Effector memory CD4-positive, alpha-beta T cell (primary cell): Measurements from ENCODE around the gene RAD21L1.

ENCODE experiments used
- DNase-seq, 3 donors: peaks; one replicate each; pipeline ENCODE4 v3.0.0-alpha.2; 2020
- H3K27ac ChIP-seq: 2 replicates; pipeline ENCODE4 v1.7.0; 2013; ENCODE audit warnings: mild to moderate bottlenecking, low read length, moderate library complexity; ENCODE audit not compliant: insufficient read depth, poor library complexity, severe bottlenecking
- H3K27me3 ChIP-seq: replicated peaks from 2 replicates; pipeline ENCODE4 v1.7.0; 2013; ENCODE audit warnings: mild to moderate bottlenecking, low read length; ENCODE audit not compliant: insufficient read depth, control insufficient read depth, poor library complexity, severe bottlenecking
- H3K36me3 ChIP-seq: 2 replicates; pipeline ENCODE4 v1.7.0; 2013; ENCODE audit warnings: mild to moderate bottlenecking, low read length, moderate library complexity; ENCODE audit not compliant: control insufficient read depth, insufficient read depth
- H3K4me1 ChIP-seq: 2 replicates; pipeline ENCODE4 v1.7.0; 2013; ENCODE audit warnings: low read length, mild to moderate bottlenecking; ENCODE audit not compliant: control insufficient read depth, insufficient read depth, poor library complexity, severe bottlenecking
- H3K4me3 ChIP-seq: 2 replicates; pipeline ENCODE4 v1.7.0; 2013; ENCODE audit warnings: low read length, low read depth, mild to moderate bottlenecking; ENCODE audit not compliant: insufficient read depth, poor library complexity, severe bottlenecking
- H3K9me3 ChIP-seq: 2 replicates; pipeline ENCODE4 v1.7.0; 2013; ENCODE audit warnings: mild to moderate bottlenecking, low read length, moderate library complexity; ENCODE audit not compliant: control insufficient read depth

The RAD21L1 gene

DNA sequence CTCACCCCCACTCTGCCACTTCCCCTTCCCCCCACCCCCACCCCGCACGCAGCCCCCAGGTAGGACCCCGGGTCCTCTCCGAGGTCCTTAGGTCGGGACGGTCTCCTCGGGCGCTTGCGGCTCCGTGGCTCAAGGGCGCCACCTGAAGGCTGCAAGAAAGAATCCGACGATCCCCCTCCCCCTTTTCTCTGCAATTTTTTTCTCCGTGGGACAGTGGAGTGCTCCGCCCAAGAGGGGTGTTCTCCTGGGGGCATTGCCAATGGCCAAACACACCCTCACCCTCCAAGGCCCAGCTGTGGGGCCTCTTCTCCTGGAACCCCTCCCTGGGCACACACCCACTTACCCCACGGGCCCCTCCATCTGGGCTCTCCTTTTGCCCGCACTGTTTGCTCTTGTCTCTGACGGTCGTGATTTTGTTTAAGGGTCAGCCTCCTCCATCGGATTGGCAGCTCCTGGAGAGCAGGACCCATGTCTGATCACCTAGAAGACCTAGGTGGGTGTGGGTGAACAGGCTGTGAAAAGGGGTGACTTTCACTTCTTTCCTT is 40.0 kb upstream of the RAD21L1 start:
- Histone ChIP-seq H3K9me3 (no peaks in the 10 kb centered on the region), H3K36me3 (no peaks in the 10 kb centered on the region), H3K4me3 (no peak overlapping the region), H3K27ac (no peak overlapping the region), H3K27me3 (peaks cover 3% of the 10 kb centered on the region), H3K4me1 (peaks cover 3% of the 10 kb centered on the region)
- DNase-seq = no peak

DNA sequence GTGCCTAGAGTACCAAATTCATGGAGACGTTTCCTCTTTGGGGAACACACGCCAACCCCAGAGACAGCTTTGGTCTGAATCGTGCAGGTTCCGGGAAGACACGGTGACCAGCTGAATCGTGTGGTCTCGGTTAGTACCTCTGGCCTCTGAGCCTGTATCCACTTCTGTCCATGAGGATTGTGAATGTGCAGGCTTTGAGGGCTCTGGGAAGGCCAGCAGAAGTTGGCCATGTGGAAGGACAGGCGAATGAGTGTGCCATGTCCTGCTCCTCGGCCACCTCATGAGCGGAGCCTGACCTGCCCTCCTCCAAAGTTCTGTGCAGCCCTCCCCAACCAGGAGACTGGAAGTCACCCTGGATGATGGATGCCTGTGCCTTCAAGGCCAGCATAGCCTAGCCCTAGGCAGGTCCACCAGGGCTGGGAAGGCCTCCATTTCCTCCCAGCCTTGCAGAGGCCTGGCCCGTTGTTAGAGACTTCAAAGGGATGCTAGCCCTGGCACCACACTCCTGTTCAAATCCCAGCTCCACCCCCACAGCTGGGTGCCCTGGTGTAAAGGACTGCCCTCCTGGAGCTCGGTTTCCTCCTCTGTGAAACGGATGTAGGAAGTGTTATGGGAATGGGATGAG is 39.4 kb upstream of the RAD21L1 start:
- H3K9me3 ChIP-seq = no peaks in the 10 kb centered on the region
- H3K27me3 ChIP-seq = peaks cover 3% of the 10 kb centered on the region
- no peak overlapping the region for H3K4me3 ChIP-seq
- DNase-seq = no peak
- H3K4me1 ChIP-seq = peaks cover 3% of the 10 kb centered on the region
- H3K27ac ChIP-seq = no peak overlapping the region
- H3K36me3 ChIP-seq = no peaks in the 10 kb centered on the region

DNA sequence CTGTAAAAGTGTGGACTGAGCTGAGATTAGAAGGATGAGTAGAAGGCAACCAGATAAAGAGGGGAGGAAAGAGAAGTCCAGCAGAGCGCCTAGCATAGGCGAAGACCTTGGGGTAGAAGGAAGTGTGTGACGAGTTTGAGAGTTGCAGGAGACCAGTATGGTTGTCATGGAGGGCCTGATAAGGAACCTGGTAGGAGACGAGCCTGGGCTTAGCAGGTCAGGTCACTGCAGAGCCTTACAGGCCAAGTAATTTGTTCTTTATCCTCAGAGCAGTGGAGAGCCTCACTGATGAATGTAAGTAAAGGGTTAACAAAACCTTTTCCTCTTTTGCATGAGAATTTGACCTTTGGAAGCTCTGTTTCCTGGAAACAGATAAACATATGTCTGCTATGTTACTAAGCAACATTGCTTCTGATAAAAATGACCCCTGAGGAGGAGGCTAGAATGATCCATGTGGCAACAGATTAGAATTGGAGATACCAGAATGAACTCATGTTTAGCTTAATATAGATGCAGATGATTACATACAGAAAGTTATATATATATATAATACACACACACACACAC is 38.2 kb upstream of the RAD21L1 start:
- peaks cover 3% of the 10 kb centered on the region for H3K27me3 ChIP-seq
- DNase-seq = no peak

DNA sequence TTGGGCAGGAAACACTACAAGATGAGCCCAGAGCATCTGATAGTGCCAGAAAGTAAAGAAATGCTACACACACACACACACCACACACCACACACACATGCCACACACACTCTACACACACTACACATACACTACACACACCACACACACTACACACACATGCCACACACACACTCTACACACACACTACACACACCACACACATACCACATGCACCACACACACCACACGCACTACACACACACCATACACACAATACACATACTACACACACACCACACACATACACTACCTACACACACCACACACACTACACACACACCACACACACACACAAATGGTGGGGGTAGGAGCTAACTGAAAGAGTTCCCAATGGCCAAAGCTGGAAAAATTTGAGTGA is 37.5 kb upstream of the RAD21L1 start:
- Histone ChIP-seq H3K36me3 (no peaks in the 10 kb centered on the region), H3K27ac (no peak overlapping the region), H3K4me1 (peaks cover 3% of the 10 kb centered on the region), H3K9me3 (no peaks in the 10 kb centered on the region), H3K4me3 (no peak overlapping the region), H3K27me3 (peaks cover 3% of the 10 kb centered on the region)
- no peak for DNase-seq

More for the DNA sequence above, 38.2 kb upstream of the RAD21L1 start:
- H3K27ac ChIP-seq = no peak overlapping the region
- H3K4me1 ChIP-seq = peaks cover 3% of the 10 kb centered on the region
- H3K4me3 ChIP-seq = no peak overlapping the region
- H3K9me3 ChIP-seq = no peaks in the 10 kb centered on the region
- no peaks in the 10 kb centered on the region for H3K36me3 ChIP-seq

DNA sequence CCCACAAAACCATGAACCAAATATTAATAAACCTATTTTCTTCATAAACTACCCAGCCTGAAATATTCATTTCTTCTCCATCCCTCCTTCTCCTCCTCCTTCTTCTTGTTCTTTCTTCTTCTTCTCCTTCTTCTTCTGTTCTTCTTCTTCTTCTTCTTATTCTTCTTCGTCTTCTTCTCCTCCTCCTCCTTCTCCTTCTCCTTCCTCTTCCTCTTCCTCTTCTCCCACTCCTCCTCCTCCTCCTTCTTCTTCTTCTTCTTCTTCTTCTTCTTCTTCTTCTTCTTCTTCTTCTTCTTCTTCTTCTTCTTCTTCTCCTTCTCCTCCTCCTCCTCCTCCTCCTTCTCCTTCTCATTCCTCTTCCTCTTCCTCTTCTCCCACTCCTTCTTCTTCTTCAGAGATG is 36.0 kb upstream of the RAD21L1 start:
- H3K9me3 ChIP-seq = no peaks in the 10 kb centered on the region
- DNase-seq = no peak
- no peak overlapping the region for H3K4me3 ChIP-seq
- peaks cover 1% of the 10 kb centered on the region for H3K27me3 ChIP-seq
- H3K36me3 ChIP-seq = no peaks in the 10 kb centered on the region
- H3K4me1 ChIP-seq = peaks cover under 1% of the 10 kb centered on the region
- no peak overlapping the region for H3K27ac ChIP-seq

DNA sequence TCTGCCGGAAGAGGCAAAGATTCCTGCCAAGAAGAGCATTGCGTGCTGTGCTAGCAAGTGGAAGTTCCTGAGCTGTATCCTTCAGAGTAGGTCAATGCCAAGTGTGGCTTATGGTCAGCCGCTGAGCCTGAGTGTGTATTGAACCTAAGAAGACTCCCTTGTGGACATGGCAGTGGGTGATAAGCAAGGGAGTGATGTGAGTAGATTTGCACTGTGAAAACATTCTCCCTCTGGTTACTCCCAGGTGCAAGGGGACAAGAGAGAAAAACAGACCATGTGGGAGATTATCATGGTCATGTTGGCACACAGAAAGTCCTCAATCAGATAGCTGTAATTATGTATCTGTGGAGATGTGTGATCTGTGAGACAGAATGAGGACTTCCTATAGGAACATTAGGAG is 35.0 kb upstream of the RAD21L1 start:
- Histone ChIP-seq H3K27me3 (no peaks in the 10 kb centered on the region), H3K27ac (no peak overlapping the region), H3K4me3 (no peak overlapping the region), H3K36me3 (no peaks in the 10 kb centered on the region), H3K9me3 (no peaks in the 10 kb centered on the region), H3K4me1 (no peaks in the 10 kb centered on the region)
- no peak for DNase-seq

DNA sequence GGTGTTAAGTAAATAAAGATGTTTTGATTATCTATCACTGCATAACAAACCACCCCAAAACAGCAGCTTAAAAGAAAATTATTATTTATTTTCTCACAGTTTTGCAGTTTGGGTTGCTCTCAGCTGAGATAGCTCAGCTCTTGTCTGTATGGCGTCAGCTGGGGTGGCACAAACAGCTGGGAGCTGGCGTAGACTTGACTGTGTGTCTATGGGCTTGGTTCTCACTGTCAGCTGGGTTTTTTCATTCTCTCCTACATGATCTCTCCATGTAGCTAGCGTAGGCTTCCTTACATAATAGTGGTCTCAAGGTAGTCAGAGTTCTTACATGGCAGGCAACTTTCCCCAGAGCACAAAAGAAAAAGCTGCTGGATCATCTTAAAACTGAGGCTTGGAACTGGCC is 34.5 kb upstream of the RAD21L1 start:
- Histone ChIP-seq H3K4me3 (no peak overlapping the region), H3K4me1 (no peaks in the 10 kb centered on the region)

DNA sequence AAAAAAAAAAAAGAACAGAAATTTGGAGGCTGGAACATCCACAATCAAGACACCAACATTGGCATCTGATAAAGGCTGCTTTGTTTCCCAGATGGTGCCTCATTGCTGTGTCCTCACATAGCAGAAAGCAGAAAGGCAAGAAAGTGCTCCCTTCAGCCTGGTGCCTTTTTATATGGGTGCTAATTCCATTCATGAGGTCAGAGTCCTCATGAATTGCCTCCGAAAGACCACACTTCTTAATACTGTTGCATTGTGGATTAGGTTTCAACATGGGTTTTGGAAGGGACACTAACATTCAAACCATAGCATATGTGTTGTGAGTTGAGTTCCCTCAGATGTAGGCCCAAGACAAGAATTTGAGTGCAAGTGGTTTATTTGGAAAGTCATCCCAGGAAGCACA is 30.6 kb upstream of the RAD21L1 start:
- no peak for DNase-seq
- no peaks in the 10 kb centered on the region for H3K36me3 ChIP-seq
- no peaks in the 10 kb centered on the region for H3K27me3 ChIP-seq
- H3K9me3 ChIP-seq = no peaks in the 10 kb centered on the region
- no peaks in the 10 kb centered on the region for H3K4me1 ChIP-seq
- H3K27ac ChIP-seq = no peak overlapping the region
- no peak overlapping the region for H3K4me3 ChIP-seq

More for the DNA sequence above, 34.5 kb upstream of the RAD21L1 start:
- H3K27me3 ChIP-seq = no peaks in the 10 kb centered on the region
- no peaks in the 10 kb centered on the region for H3K9me3 ChIP-seq
- DNase-seq = no peak
- no peaks in the 10 kb centered on the region for H3K36me3 ChIP-seq
- H3K27ac ChIP-seq = no peak overlapping the region

DNA sequence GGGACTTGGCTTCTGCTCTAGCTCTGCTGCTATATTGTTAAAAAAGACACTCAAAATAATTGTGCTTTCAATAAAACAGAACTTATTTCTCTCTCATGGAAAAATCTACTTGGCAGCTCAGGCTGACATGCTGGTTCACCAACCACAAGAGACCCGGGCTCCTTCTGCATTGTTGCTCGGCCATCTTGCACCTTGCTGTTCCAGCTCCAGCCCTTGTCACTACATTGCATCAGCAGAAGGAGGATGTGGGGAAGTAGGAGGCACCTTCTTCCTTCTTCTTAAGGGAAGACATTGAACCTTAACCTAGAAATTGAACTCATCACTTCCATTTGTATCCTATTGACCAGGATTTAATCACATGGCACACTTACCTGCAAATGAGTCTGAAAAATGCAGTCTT is 29.2 kb upstream of the RAD21L1 start:
- H3K36me3 ChIP-seq = no peaks in the 10 kb centered on the region

DNA sequence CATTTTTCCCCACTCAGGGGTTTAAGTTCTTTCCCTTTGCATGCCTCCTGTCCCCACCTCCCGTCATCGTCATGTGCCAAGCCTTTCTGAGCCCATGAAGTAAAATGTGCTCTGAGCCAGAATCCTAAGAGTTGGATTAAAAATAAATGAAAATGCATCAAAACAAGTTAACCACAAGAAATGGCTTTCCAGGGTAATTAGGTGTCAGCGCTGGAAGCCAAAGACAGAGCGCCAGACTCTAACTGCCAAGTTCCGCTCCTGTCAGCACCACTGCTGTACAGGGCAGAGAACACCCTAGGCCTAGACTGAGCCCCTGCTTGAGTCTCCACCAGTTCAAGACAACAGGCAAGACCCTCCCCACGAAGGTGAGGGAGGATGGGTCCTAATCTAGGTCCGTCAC is 28.0 kb upstream of the RAD21L1 start:
- Histone ChIP-seq H3K4me3 (no peak overlapping the region), H3K27ac (no peak overlapping the region), H3K36me3 (no peaks in the 10 kb centered on the region), H3K9me3 (no peaks in the 10 kb centered on the region), H3K27me3 (no peaks in the 10 kb centered on the region), H3K4me1 (no peaks in the 10 kb centered on the region)
- DNase-seq = no peak

More for the DNA sequence above, 29.2 kb upstream of the RAD21L1 start:
- no peak for DNase-seq
- H3K27me3 ChIP-seq = no peaks in the 10 kb centered on the region
- H3K4me3 ChIP-seq = no peak overlapping the region
- no peaks in the 10 kb centered on the region for H3K9me3 ChIP-seq
- H3K27ac ChIP-seq = no peak overlapping the region
- no peaks in the 10 kb centered on the region for H3K4me1 ChIP-seq
